HL-60 (cell line): ENCODE data around the gene SCYL1.
A peak's percentile ranks its signal among the peaks of the same experiment; 100 is the strongest.

Experiments used
- DNase-seq, 2 experiments: peaks; one replicate each; pipeline ENCODE4 v3.0.0-alpha.2; 2010 to 2020; ENCODE audit warnings: low read depth in 1 of 2, low spot score in 1 of 2
- H3K27ac ChIP-seq: fragments of 250-450 bp; sonication (Bioruptor Pico); replicated peaks from 2 replicates; pipeline ENCODE4 v1.5.1; 2020; ENCODE audit warnings: mild to moderate bottlenecking, moderate library complexity
- H3K27me3 ChIP-seq: fragments of 250-450 bp; sonication (Bioruptor Pico); 2 replicates; pipeline ENCODE4 v1.5.1; 2021; ENCODE audit warnings: mild to moderate bottlenecking, moderate library complexity; ENCODE audit not compliant: insufficient read depth, poor library complexity, severe bottlenecking
- H3K4me3 ChIP-seq: replicated peaks from 2 replicates; pipeline ENCODE4 v1.5.1; 2011; ENCODE audit warnings: mild to moderate bottlenecking, control low read depth, low read length; ENCODE audit not compliant: insufficient read depth
- GABPA ChIP-seq: IDR thresholded peaks from 2 replicates; pipeline ENCODE4 v1.6.1; 2012; ENCODE audit warnings: low read depth
- POLR2AphosphoS5 ChIP-seq: IDR thresholded peaks from 2 replicates; pipeline ENCODE4 v1.6.1; 2012; ENCODE audit warnings: low read depth
- SPI1 ChIP-seq: IDR thresholded peaks from 2 replicates; pipeline ENCODE4 v1.6.1; 2012; ENCODE audit warnings: low read depth, mild to moderate bottlenecking, borderline replicate concordance
- TF ChIP-seq, protein P1 (sequence below): IDR thresholded peaks from 2 replicates; pipeline ENCODE4 v1.6.1; 2012; ENCODE audit warnings: low read depth; ENCODE audit not compliant: insufficient replicate concordance
- TF ChIP-seq, protein P2 (sequence below): IDR thresholded peaks from one replicate; pipeline ENCODE4 v1.5.1; 2011; ENCODE audit warnings: low read length, control low read depth, inconsistent platforms; ENCODE audit not compliant: insufficient read depth

SCYL1 gene

DNA sequence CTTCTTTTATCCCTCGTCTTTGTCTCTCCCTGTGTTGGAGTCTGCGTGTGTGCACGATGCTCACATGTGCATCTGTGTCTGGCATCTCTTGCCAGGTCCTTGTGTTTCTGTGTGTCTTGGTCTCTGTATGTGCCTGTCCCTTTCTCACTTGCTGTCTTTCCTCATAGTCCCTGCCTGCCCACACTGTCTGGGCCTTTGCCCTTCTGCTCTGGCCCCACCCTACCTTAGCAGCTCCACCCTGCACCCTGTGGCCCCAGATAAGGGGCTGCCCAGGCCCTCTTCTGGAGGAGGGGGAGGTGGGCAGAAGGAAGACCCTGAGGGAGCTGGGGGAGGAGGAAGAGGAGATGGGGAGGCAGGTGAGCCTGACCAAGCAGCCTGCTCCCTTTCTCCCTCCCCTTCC lies 53.8 kb downstream of the SCYL1 start:
- TF ChIP-seq GABPA (no peak), POLR2AphosphoS5 (no peak), SPI1 (no peak)
- TF ChIP-seq, protein P1, sequence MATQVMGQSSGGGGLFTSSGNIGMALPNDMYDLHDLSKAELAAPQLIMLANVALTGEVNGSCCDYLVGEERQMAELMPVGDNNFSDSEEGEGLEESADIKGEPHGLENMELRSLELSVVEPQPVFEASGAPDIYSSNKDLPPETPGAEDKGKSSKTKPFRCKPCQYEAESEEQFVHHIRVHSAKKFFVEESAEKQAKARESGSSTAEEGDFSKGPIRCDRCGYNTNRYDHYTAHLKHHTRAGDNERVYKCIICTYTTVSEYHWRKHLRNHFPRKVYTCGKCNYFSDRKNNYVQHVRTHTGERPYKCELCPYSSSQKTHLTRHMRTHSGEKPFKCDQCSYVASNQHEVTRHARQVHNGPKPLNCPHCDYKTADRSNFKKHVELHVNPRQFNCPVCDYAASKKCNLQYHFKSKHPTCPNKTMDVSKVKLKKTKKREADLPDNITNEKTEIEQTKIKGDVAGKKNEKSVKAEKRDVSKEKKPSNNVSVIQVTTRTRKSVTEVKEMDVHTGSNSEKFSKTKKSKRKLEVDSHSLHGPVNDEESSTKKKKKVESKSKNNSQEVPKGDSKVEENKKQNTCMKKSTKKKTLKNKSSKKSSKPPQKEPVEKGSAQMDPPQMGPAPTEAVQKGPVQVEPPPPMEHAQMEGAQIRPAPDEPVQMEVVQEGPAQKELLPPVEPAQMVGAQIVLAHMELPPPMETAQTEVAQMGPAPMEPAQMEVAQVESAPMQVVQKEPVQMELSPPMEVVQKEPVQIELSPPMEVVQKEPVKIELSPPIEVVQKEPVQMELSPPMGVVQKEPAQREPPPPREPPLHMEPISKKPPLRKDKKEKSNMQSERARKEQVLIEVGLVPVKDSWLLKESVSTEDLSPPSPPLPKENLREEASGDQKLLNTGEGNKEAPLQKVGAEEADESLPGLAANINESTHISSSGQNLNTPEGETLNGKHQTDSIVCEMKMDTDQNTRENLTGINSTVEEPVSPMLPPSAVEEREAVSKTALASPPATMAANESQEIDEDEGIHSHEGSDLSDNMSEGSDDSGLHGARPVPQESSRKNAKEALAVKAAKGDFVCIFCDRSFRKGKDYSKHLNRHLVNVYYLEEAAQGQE = no peak
- TF ChIP-seq, protein P2, sequence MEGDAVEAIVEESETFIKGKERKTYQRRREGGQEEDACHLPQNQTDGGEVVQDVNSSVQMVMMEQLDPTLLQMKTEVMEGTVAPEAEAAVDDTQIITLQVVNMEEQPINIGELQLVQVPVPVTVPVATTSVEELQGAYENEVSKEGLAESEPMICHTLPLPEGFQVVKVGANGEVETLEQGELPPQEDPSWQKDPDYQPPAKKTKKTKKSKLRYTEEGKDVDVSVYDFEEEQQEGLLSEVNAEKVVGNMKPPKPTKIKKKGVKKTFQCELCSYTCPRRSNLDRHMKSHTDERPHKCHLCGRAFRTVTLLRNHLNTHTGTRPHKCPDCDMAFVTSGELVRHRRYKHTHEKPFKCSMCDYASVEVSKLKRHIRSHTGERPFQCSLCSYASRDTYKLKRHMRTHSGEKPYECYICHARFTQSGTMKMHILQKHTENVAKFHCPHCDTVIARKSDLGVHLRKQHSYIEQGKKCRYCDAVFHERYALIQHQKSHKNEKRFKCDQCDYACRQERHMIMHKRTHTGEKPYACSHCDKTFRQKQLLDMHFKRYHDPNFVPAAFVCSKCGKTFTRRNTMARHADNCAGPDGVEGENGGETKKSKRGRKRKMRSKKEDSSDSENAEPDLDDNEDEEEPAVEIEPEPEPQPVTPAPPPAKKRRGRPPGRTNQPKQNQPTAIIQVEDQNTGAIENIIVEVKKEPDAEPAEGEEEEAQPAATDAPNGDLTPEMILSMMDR = no peak
- DNase-seq = no peak

DNA sequence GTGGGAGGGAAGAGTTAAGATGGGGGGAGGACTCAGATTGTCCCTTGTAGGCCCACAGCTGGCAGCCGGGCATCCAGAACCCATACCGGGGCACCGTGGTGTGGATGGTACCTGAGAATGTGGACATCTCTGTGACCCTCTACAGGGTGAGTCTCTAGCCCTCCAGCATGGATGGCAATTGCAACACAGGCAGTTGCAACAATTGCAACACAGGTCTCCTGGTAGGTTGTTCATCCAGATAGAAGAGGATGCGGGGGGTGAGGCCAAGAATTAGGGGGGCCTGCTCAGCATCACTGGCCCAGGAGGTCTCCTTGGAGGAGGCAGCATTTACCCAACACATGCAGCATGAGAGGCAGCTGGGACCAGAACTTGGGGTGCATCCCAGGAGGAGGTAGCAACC lies 54.4 kb downstream of the SCYL1 start:
- Histone ChIP-seq H3K27ac (no peak overlapping the region), H3K27me3 (no peaks in the 10 kb centered on the region), H3K4me3 (no peak overlapping the region)
- TF ChIP-seq, protein P2 = no peak
- TF ChIP-seq POLR2AphosphoS5 (no peak), GABPA (no peak), SPI1 (no peak)
- TF ChIP-seq, protein P1 = no peak
- DNase-seq = peak; percentile 56 to 73

More for the DNA sequence above, 53.8 kb downstream of the SCYL1 start:
- no peak overlapping the region; the same call in 1 of the 2 replicates for H3K27ac ChIP-seq
- H3K27me3 ChIP-seq = no peaks in the 10 kb centered on the region
- H3K4me3 ChIP-seq = no peak overlapping the region

DNA sequence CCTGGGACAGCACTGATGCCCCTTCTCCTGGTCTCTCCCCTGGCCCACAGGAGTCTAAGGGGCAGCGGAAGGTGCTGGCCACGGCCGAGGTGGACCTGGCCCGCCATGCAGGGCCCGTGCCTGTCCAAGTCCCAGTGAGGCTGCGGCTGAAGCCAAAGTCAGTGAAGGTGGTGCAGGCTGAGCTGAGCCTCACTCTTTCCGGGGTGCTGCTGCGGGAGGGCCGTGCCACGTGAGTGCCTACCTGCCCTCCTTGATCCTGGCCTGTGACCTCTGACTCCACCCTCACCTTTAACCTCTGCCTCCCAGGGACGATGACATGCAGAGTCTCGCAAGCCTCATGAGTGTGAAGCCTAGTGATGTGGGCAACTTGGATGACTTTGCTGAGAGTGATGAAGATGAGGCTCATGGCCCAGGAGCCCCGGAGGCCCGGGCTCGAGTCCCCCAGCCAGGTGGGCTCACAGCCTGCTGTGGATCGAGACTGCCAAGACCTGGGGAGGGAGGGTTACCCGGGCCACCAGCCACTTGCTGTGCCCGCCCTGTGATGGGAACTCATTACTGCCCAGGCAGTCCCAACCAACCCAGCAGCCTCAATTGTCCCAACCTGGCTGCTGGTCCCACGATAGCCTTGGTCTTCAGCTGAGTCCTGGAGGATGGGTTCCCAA lies 55.3 kb downstream of the SCYL1 start:
- DNase-seq = no peak
- Histone ChIP-seq H3K27me3 (no peaks in the 10 kb centered on the region), H3K4me3 (no peak overlapping the region), H3K27ac (no peak overlapping the region)
- TF ChIP-seq, protein P1 = no peak
- TF ChIP-seq SPI1 = no peak
- TF ChIP-seq GABPA = no peak
- no peak for TF ChIP-seq POLR2AphosphoS5
- TF ChIP-seq, protein P2 = no peak
